IMR-90 (cell line): Measurements from ENCODE around the gene TSC22D4. TPM values are rescaled to one million over a fixed set of nuclear protein-coding genes. Genes with fewer than 3 reads are reported as not detected.

Experiments
- ATAC-seq: fragments of 200-7000 bp; cut with Tn5 transposase; 2 replicates; pipeline ENCODE4 v1.9.1; 2020; ENCODE audit warnings: low read depth, mild to moderate bottlenecking, moderate library complexity
- BruUV-seq: library from RNA; stranded (reverse); fragments of 400-500 nt; replicated peaks from 2 replicates; lab custom pipeline; 2021; lab: Mats Ljungman, UMichigan
- CTCF ChIA-PET: fragments of 300-600 bp; formaldehyde crosslinking; extraction: SDS; loops from one replicate; lab custom pipeline; 2021; ENCODE audit warnings: antibody characterized with exemption; lab: Yijun Ruan, JAX
- POLR2A ChIA-PET: fragments of 300-600 bp; sonication (Branson Sonifier 250); formaldehyde crosslinking; loops from one replicate; lab custom pipeline; 2022; ENCODE audit warnings: antibody characterized with exemption; ENCODE audit not compliant: unreplicated experiment; lab: Charles Lee
- DNase-seq: peaks from one replicate; pipeline ENCODE4 v3.0.0; 2013
- H2AFZ ChIP-seq: replicated peaks from 2 replicates; pipeline ENCODE3; 2013; ENCODE audit warnings: low read length, mild to moderate bottlenecking; ENCODE audit not compliant: poor library complexity
- H2AK5ac ChIP-seq: 2 replicates; pipeline ENCODE4 v1.6.1; 2013; ENCODE audit warnings: low read depth, low read length, inconsistent platforms
- H2AK9ac ChIP-seq: replicated peaks from 2 replicates; pipeline ENCODE3; 2013; ENCODE audit warnings: mild to moderate bottlenecking, low read depth, low read length, moderate library complexity; ENCODE audit not compliant: poor library complexity
- H2BK120ac ChIP-seq: 2 replicates; pipeline ENCODE4 v1.6.1; 2013; ENCODE audit warnings: low read depth, low read length, inconsistent platforms
- H2BK15ac ChIP-seq: 3 replicates; pipeline ENCODE4 v1.6.1; 2013; ENCODE audit warnings: low read depth, low read length, inconsistent platforms
- H2BK20ac ChIP-seq: 2 replicates; pipeline ENCODE4 v1.6.1; 2013; ENCODE audit warnings: low read depth, mild to moderate bottlenecking, inconsistent platforms, low read length, moderate library complexity
- H2BK5ac ChIP-seq: 2 replicates; pipeline ENCODE4 v1.6.1; 2013; ENCODE audit warnings: mild to moderate bottlenecking, low read depth, low read length, inconsistent platforms; ENCODE audit not compliant: poor library complexity, severe bottlenecking
- H3K14ac ChIP-seq: replicated peaks from 2 replicates; pipeline ENCODE4 v1.6.1; 2013; ENCODE audit warnings: low read depth, low read length, inconsistent platforms
- H3K18ac ChIP-seq: 2 replicates; pipeline ENCODE4 v1.6.1; 2013; ENCODE audit warnings: low read depth, low read length, control low read depth
- H3K23ac ChIP-seq: 2 replicates; pipeline ENCODE4 v1.6.1; 2013; ENCODE audit warnings: low read depth, low read length, inconsistent platforms
- H3K27ac ChIP-seq: 2 replicates; pipeline ENCODE4 v1.5.1; 2013; ENCODE audit warnings: mild to moderate bottlenecking, control low read depth, low read length; ENCODE audit not compliant: insufficient read depth
- H3K27me3 ChIP-seq: 2 replicates; pipeline ENCODE4 v1.6.1; 2013; ENCODE audit warnings: low read length; ENCODE audit not compliant: control insufficient read depth, insufficient read depth
- H3K36me3 ChIP-seq: 2 replicates; pipeline ENCODE4 v1.6.1; 2013; ENCODE audit warnings: low read length, mixed read lengths; ENCODE audit not compliant: control insufficient read depth, insufficient read depth
- H3K4ac ChIP-seq: 2 replicates; pipeline ENCODE4 v1.6.1; 2013; ENCODE audit warnings: low read depth, low read length, inconsistent platforms
- H3K4me1 ChIP-seq: 2 replicates; pipeline ENCODE4 v1.6.1; 2013; ENCODE audit warnings: low read length, mixed read lengths; ENCODE audit not compliant: control insufficient read depth, insufficient read depth
- H3K4me2 ChIP-seq: 2 replicates; pipeline ENCODE4 v1.6.1; 2013; ENCODE audit warnings: low read depth, mild to moderate bottlenecking, control low read depth, low read length, moderate library complexity
- H3K4me3 ChIP-seq: 2 replicates; pipeline ENCODE4 v1.5.1; 2013; ENCODE audit warnings: low read depth, mild to moderate bottlenecking, control low read depth, low read length, moderate library complexity; ENCODE audit not compliant: insufficient read depth
- H3K56ac ChIP-seq: 2 replicates; pipeline ENCODE4 v1.6.1; 2013; ENCODE audit warnings: low read length, inconsistent platforms; ENCODE audit not compliant: insufficient read depth; ENCODE audit errors: extremely low read depth
- H3K79me1 ChIP-seq, 2 experiments: 2 replicates each; pipeline ENCODE4 v1.6.1; 2013; ENCODE audit warnings: low read length in 2 of 2, inconsistent platforms in 1 of 2, low read depth in 1 of 2
- H3K9ac ChIP-seq: 2 replicates; pipeline ENCODE4 v1.6.1; 2013; ENCODE audit warnings: low read depth, low read length, control low read depth
- H3K9me1 ChIP-seq: 2 replicates; pipeline ENCODE4 v1.6.1; 2013; ENCODE audit warnings: low read length, inconsistent platforms; ENCODE audit not compliant: insufficient read depth
- H3K9me3 ChIP-seq: 2 replicates; pipeline ENCODE4 v1.6.1; 2013; ENCODE audit warnings: low read length; ENCODE audit not compliant: control insufficient read depth, insufficient read depth
- H4K20me1 ChIP-seq: 2 replicates; pipeline ENCODE4 v1.6.1; 2013; ENCODE audit warnings: low read length, inconsistent platforms; ENCODE audit not compliant: insufficient read depth
- H4K5ac ChIP-seq: 2 replicates; pipeline ENCODE4 v1.6.1; 2013; ENCODE audit warnings: mild to moderate bottlenecking, low read depth, low read length, control low read depth
- H4K8ac ChIP-seq, 2 experiments: 2 replicates each; pipeline ENCODE4 v1.6.1; 2013; ENCODE audit warnings: low read depth in 2 of 2, low read length in 2 of 2, control low read depth in 1 of 2, inconsistent platforms in 1 of 2
- H4K91ac ChIP-seq: 2 replicates; pipeline ENCODE4 v1.6.1; 2013; ENCODE audit warnings: low read depth, low read length, inconsistent platforms; ENCODE audit not compliant: insufficient read depth
- BHLHE40 ChIP-seq: fragments of 150-350 bp; IDR thresholded peaks from 2 replicates; pipeline ENCODE4 v1.6.1; 2016; ENCODE audit warnings: mild to moderate bottlenecking, low read depth, low read length
- CEBPB ChIP-seq: IDR thresholded peaks from 2 replicates; pipeline ENCODE4 v1.6.1; 2012; ENCODE audit warnings: low read depth, low read length, improper control_type of control experiment
- CHD1 ChIP-seq: IDR thresholded peaks from 2 replicates; pipeline ENCODE4 v1.6.1; 2012; ENCODE audit warnings: low read depth, low read length, improper control_type of control experiment
- FOS ChIP-seq: fragments of 150-350 bp; IDR thresholded peaks from 2 replicates; pipeline ENCODE4 v1.6.1; 2016; ENCODE audit warnings: low read depth, low read length
- MAFK ChIP-seq: IDR thresholded peaks from 2 replicates; pipeline ENCODE4 v1.6.1; 2012; ENCODE audit warnings: low read depth, low read length, improper control_type of control experiment
- MAZ ChIP-seq: IDR thresholded peaks from 2 replicates; pipeline ENCODE4 v1.6.1; 2012; ENCODE audit warnings: low read depth, mild to moderate bottlenecking, low read length, improper control_type of control experiment, moderate library complexity, borderline replicate concordance
- MXI1 ChIP-seq: IDR thresholded peaks from 2 replicates; pipeline ENCODE4 v1.6.1; 2012; ENCODE audit warnings: low read depth, mild to moderate bottlenecking, low read length, moderate library complexity, borderline replicate concordance
- NFE2L2 ChIP-seq: fragments of 150-350 bp; IDR thresholded peaks from 2 replicates; pipeline ENCODE4 v1.6.1; 2016; ENCODE audit warnings: low read depth, mild to moderate bottlenecking, low read length
- POLR2A ChIP-seq: IDR thresholded peaks from 2 replicates; pipeline ENCODE4 v1.6.1; 2012; ENCODE audit warnings: mild to moderate bottlenecking, low read depth, low read length
- RAD21 ChIP-seq: IDR thresholded peaks from 2 replicates; pipeline ENCODE4 v1.6.1; 2012; ENCODE audit warnings: low read length, improper control_type of control experiment
- RCOR1 ChIP-seq: IDR thresholded peaks from 2 replicates; pipeline ENCODE4 v1.6.1; 2012; ENCODE audit warnings: mild to moderate bottlenecking, low read length, improper control_type of control experiment; ENCODE audit not compliant: insufficient replicate concordance
- RFX5 ChIP-seq: IDR thresholded peaks from 2 replicates; pipeline ENCODE4 v1.8.0; 2012; ENCODE audit warnings: low read depth, mild to moderate bottlenecking, low read length, moderate library complexity
- WGBS, 2 experiments: methylation state at CpG; one replicate each; pipeline versions ENCODE4 v1.1.5 to v1.1.7; 2013; ENCODE audit warnings: missing lambda C conversion rate in 2 of 2; ENCODE audit not compliant: insufficient read length in 1 of 2; ENCODE audit errors: extremely low coverage in 2 of 2; 5-methylcytosine and 5-hydroxymethylcytosine counted together
- dilution Hi-C: fragments of 300-500 bp; cut with HindIII; formaldehyde crosslinking; loops from one replicate; pipeline ENCODE4 v1.14.3; 2018; ENCODE audit warnings: low sequenced_read_pairs; ENCODE audit not compliant: unreplicated experiment
- in situ Hi-C: fragments of 300-500 bp; cut with MboI; formaldehyde crosslinking; loops from 3 replicates; pipeline ENCODE4 v1.14.3; 2019; ENCODE audit warnings: low sequenced_read_pairs, inconsistent platforms, mixed read lengths
- intact Hi-C: fragments of 100-400 bp; cut with micrococcal nuclease; formaldehyde crosslinking; loops from 2 replicates; pipeline ENCODE4 v1.10.0; 2022
- polyA plus RNA-seq, 3 experiments: library from polyadenylated mRNA; depleted of rRNA; stranded (reverse); fragments of >200 nt; gene quantifications; 2 replicates each; pipeline ENCODE4 v1.2.3, GENCODE V29; 2012; ENCODE audit warnings: low replicate concordance in 1 of 3
- total RNA-seq: library from RNA; depleted of rRNA; stranded (reverse); fragments of >200 nt; gene quantifications from 2 replicates; pipeline ENCODE4 v1.2.3, GENCODE V29; 2012
- TF ChIP-seq, protein P1 (sequence below): fragments of 150-350 bp; IDR thresholded peaks from 2 replicates; pipeline ENCODE4 v1.6.1; 2017; ENCODE audit warnings: mild to moderate bottlenecking, antibody characterized with exemption, low read length, low read depth
- TF ChIP-seq, protein P2 (sequence below): fragments of 150-350 bp; IDR thresholded peaks from 2 replicates; pipeline ENCODE4 v1.6.1; 2016; ENCODE audit warnings: low read depth, mild to moderate bottlenecking, low read length, moderate library complexity, borderline replicate concordance
- TF ChIP-seq, protein P3 (sequence below): conservative IDR thresholded peaks from 2 replicates; pipeline ENCODE4 v1.5.1; 2012; ENCODE audit warnings: mild to moderate bottlenecking, low read depth, low read length, improper control_type of control experiment

The TSC22D4 gene
- total and polyA plus RNA-seq, 2 of the 4 experiments (the other 2 are of a cell fraction) = 9.3 to 29.9 TPM

DNA sequence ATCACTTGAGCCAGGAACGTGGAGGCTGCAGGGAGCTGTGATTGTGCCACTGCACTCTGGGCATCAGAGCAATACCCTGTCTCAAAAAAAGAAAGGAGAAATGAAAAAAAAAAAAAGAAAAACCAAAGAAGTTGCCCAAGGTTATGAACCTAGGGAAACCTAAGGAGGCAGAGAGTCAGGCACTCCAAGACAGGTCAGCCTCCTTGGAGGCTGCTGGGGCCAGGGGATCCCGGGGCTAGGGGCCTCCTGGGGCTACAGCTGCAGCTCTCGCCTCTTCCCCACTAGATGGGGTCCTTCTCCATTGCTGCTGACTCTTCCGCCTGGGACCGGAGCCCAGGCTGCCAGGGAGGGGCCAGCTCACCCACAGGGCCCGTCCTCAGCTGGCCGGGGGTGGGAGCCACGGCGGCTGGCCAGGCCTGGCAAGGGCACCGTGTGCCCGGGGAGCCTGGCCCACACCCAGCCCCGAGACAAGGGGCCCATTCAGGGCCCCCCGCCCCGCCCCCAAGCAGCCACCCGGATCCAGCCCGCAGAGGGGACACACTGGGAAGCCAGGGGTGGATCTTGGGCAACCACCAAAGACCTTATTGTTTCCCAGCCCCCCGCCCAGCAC, 13.2 kb downstream of the TSC22D4 start:
- Histone ChIP-seq H3K4me1 (peaks cover 12% of the 10 kb centered on the region), H3K23ac (no peak overlapping the region), H3K4ac (no peak overlapping the region), H2BK20ac (no peak overlapping the region), H3K14ac (no peak overlapping the region), H3K36me3 (peaks cover 27% of the 10 kb centered on the region; the same call in 1 of the 2 replicates), H4K8ac (peak overlapping the region in 1 of 2 experiments; percentile 57; a peak in 1 of 4 replicates), H2AK5ac (peak overlapping the region; percentile 80; the same call in 1 of the 2 replicates), H3K9ac (no peak overlapping the region), H3K4me2 (no peak overlapping the region), H2BK15ac (no peak overlapping the region), H3K56ac (no peak overlapping the region), H4K91ac (no peak overlapping the region), H3K27me3 (no peaks in the 10 kb centered on the region), H3K18ac (no peak overlapping the region), H3K9me3 (no peaks in the 10 kb centered on the region), H4K20me1 (peaks cover 7% of the 10 kb centered on the region), H3K4me3 (no peak overlapping the region), H3K79me1 (peaks cover 2 to 21% of the 10 kb centered on the region in 2 experiments; a peak in 1 of 4 replicates), H2BK120ac (no peak overlapping the region), H2AK9ac (no peak overlapping the region), H4K5ac (no peak overlapping the region), H2AFZ (peak overlapping the region; percentile 61), H2BK5ac (no peak overlapping the region), H3K27ac (no peak overlapping the region), H3K9me1 (peaks cover 9% of the 10 kb centered on the region)
- DNase-seq = peak; percentile 71
- POLR2A ChIA-PET = interaction anchor here (0.7 kb wide), 1 partner anchor 32 kb away, joined by 5 read pairs; no protein-coding TSS in a partner anchor
- intact Hi-C loops (loop anchor here (1.0 kb wide), 1 partner anchor 93 kb away; no protein-coding TSS in a partner anchor), dilution Hi-C loops (no loop called here), in situ Hi-C loops (loop anchor here (10.0 to 25.0 kb wide), 2 partner anchors 229 to 396 kb away; partner anchors contain the start of genes GIGYF1, SLC12A9 and TRIP6)
- 11% methylated on average over 4 of the region's 17 CpGs; no CpG with 5 or more reads in 1 of the 2 experiments for whole genome bisulfite sequencing, 2 experiments
- BruUV-seq = no TSS peak
- CTCF ChIA-PET = interaction anchor here (0.6 to 1.5 kb wide), 9 partner anchors 10 to 587 kb away, joined by 3 to 8 read pairs (median 4); partner anchors contain the start of gene ZCWPW1
- ATAC-seq = peak; percentile 84
- TF ChIP-seq POLR2A (no peak), MXI1 (no peak), CHD1 (no peak), MAZ (peak; percentile 85; the same call in 1 of the 2 replicates), RCOR1 (no peak), FOS (no peak), CEBPB (no peak), RAD21 (peak; percentile 68), BHLHE40 (no peak), NFE2L2 (no peak), RFX5 (no peak), MAFK (no peak)
- TF ChIP-seq, protein P1, sequence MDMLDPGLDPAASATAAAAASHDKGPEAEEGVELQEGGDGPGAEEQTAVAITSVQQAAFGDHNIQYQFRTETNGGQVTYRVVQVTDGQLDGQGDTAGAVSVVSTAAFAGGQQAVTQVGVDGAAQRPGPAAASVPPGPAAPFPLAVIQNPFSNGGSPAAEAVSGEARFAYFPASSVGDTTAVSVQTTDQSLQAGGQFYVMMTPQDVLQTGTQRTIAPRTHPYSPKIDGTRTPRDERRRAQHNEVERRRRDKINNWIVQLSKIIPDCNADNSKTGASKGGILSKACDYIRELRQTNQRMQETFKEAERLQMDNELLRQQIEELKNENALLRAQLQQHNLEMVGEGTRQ = no peak
- TF ChIP-seq, protein P2, sequence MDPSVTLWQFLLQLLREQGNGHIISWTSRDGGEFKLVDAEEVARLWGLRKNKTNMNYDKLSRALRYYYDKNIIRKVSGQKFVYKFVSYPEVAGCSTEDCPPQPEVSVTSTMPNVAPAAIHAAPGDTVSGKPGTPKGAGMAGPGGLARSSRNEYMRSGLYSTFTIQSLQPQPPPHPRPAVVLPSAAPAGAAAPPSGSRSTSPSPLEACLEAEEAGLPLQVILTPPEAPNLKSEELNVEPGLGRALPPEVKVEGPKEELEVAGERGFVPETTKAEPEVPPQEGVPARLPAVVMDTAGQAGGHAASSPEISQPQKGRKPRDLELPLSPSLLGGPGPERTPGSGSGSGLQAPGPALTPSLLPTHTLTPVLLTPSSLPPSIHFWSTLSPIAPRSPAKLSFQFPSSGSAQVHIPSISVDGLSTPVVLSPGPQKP = no peak
- TF ChIP-seq, protein P3, sequence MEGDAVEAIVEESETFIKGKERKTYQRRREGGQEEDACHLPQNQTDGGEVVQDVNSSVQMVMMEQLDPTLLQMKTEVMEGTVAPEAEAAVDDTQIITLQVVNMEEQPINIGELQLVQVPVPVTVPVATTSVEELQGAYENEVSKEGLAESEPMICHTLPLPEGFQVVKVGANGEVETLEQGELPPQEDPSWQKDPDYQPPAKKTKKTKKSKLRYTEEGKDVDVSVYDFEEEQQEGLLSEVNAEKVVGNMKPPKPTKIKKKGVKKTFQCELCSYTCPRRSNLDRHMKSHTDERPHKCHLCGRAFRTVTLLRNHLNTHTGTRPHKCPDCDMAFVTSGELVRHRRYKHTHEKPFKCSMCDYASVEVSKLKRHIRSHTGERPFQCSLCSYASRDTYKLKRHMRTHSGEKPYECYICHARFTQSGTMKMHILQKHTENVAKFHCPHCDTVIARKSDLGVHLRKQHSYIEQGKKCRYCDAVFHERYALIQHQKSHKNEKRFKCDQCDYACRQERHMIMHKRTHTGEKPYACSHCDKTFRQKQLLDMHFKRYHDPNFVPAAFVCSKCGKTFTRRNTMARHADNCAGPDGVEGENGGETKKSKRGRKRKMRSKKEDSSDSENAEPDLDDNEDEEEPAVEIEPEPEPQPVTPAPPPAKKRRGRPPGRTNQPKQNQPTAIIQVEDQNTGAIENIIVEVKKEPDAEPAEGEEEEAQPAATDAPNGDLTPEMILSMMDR = peak; percentile 71
